ENCODE measurements around the gene PDCD6IP. TPM values are rescaled to one million over a fixed set of nuclear protein-coding genes. Genes with fewer than 3 reads are reported as not detected.

Gene PDCD6IP
- total and polyA plus RNA-seq, 2 of the 13 experiments (the other 11 are each of a cell fraction or from before 2014, with no cell fraction given): 62.5 to 85.6 TPM

DNA sequence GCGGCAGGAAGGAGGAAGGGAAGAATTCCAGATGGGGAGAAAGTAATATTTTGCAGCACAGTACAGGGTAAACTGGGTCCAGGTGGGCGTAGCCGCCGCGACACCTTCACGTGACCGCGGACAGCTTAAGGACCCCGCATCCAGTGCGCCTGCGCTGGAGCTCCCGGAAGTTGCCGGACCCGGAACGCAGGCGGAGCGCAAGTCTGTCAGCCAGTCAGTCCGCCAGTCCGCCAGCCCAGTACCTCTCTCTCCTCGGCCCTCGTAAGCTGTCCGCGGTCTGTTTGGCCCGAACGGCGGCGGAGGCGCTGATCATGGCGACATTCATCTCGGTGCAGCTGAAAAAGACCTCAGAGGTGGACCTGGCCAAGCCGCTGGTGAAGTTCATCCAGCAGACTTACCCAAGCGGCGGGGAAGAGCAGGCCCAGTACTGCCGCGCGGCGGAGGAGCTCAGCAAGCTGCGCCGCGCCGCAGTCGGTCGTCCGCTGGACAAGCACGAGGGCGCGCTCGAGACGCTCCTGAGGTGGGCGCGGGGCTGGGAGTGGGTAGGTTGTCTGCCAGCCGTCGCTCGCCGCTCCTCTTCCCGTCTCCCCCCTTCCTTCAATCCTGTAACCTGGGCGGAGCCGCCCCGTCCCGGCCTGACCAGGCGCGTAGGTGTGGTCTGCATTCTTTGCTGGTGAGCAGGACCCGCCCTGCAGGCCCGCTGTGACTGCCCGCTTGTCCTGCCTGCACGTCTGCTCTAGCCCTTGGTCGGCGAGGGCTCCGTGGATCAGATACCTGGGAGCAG lies at the start of gene PDCD6IP (continued):
- TF ChIP-seq, protein P1, sequence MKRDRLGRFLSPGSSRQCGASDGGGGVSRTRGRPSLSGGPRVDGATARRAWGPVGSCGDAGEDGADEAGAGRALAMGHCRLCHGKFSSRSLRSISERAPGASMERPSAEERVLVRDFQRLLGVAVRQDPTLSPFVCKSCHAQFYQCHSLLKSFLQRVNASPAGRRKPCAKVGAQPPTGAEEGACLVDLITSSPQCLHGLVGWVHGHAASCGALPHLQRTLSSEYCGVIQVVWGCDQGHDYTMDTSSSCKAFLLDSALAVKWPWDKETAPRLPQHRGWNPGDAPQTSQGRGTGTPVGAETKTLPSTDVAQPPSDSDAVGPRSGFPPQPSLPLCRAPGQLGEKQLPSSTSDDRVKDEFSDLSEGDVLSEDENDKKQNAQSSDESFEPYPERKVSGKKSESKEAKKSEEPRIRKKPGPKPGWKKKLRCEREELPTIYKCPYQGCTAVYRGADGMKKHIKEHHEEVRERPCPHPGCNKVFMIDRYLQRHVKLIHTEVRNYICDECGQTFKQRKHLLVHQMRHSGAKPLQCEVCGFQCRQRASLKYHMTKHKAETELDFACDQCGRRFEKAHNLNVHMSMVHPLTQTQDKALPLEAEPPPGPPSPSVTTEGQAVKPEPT (CRISPR knock-in tag; IDR thresholded peaks at IDR 0.05; ENCODE audit: low read depth): no peak
- no peak for TF ChIP-seq ZKSCAN1 (IDR thresholded peaks at IDR 0.05; ENCODE audit: low read length)
- TF ChIP-seq, protein P2, sequence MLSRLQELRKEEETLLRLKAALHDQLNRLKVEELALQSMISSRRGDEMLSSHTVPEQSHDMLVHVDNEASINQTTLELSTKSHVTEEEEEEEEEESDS (CRISPR knock-in tag; IDR thresholded peaks at IDR 0.05; ENCODE audit: borderline replicate concordance): no peak
- no peak for TF ChIP-seq STAT5B (CRISPR knock-in tag; IDR thresholded peaks at IDR 0.05)
- peak; percentile 88 for TF ChIP-seq DMAP1 (CRISPR knock-in tag; IDR thresholded peaks at IDR 0.05)
- TF ChIP-seq, protein P3, sequence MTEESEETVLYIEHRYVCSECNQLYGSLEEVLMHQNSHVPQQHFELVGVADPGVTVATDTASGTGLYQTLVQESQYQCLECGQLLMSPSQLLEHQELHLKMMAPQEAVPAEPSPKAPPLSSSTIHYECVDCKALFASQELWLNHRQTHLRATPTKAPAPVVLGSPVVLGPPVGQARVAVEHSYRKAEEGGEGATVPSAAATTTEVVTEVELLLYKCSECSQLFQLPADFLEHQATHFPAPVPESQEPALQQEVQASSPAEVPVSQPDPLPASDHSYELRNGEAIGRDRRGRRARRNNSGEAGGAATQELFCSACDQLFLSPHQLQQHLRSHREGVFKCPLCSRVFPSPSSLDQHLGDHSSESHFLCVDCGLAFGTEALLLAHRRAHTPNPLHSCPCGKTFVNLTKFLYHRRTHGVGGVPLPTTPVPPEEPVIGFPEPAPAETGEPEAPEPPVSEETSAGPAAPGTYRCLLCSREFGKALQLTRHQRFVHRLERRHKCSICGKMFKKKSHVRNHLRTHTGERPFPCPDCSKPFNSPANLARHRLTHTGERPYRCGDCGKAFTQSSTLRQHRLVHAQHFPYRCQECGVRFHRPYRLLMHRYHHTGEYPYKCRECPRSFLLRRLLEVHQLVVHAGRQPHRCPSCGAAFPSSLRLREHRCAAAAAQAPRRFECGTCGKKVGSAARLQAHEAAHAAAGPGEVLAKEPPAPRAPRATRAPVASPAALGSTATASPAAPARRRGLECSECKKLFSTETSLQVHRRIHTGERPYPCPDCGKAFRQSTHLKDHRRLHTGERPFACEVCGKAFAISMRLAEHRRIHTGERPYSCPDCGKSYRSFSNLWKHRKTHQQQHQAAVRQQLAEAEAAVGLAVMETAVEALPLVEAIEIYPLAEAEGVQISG (CRISPR knock-in tag; IDR thresholded peaks at IDR 0.05): peak; percentile 89
- TF ChIP-seq, protein P4, sequence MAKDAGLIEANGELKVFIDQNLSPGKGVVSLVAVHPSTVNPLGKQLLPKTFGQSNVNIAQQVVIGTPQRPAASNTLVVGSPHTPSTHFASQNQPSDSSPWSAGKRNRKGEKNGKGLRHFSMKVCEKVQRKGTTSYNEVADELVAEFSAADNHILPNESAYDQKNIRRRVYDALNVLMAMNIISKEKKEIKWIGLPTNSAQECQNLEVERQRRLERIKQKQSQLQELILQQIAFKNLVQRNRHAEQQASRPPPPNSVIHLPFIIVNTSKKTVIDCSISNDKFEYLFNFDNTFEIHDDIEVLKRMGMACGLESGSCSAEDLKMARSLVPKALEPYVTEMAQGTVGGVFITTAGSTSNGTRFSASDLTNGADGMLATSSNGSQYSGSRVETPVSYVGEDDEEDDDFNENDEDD (CRISPR knock-in tag; IDR thresholded peaks at IDR 0.05; ENCODE audit: borderline replicate concordance): peak; percentile 54; the same call in 1 of the 2 replicates
- TF ChIP-seq, protein P5, sequence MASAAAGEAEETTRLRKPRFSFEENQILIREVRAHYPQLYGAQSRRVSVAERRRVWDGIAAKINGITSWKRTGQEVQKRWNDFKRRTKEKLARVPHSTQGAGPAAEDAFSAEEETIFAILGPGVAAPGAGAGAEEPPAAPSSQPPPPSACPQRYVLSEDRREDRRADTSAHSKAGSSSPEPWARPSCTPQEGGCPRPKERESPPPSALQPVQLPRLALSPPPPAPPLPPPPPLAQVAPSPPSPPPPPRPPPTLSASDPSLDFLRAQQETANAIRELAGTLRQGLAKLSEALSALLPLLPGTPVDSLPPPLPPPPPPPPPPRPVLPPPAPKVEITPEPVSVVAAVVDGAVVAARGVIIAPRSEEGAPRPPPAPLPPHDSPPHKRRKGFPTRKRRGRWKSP (CRISPR knock-in tag; IDR thresholded peaks at IDR 0.05): peak; percentile 74; the same call in 1 of the 2 replicates
- TF ChIP-seq ZNF713 (CRISPR knock-in tag; IDR thresholded peaks at IDR 0.05): 0 out of 2 replicates have a peak, but pooled peaks have one; percentile 16
- peak; percentile 81; the same call in 1 of the 2 replicates for TF ChIP-seq ZNF550 (CRISPR knock-in tag; IDR thresholded peaks at IDR 0.05; ENCODE audit: borderline replicate concordance)
- TF ChIP-seq NONO (IDR thresholded peaks at IDR 0.05): no peak
- TF ChIP-seq NONO (CRISPR knock-in tag; conservative IDR thresholded peaks at IDR 0.05): peak; percentile 91
- TF ChIP-seq SUZ12 (IDR thresholded peaks at IDR 0.05; ENCODE audit: low read depth, low read length): no peak
- peak; percentile 78; the same call in 1 of the 2 replicates for TF ChIP-seq RNF2 (conservative IDR thresholded peaks at IDR 0.05; ENCODE audit: low read depth)
- TF ChIP-seq MXD4 (CRISPR knock-in tag; IDR thresholded peaks at IDR 0.05): peak; percentile 56; the same call in 1 of the 2 replicates
- TF ChIP-seq, protein P6, sequence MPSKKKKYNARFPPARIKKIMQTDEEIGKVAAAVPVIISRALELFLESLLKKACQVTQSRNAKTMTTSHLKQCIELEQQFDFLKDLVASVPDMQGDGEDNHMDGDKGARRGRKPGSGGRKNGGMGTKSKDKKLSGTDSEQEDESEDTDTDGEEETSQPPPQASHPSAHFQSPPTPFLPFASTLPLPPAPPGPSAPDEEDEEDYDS (CRISPR knock-in tag; IDR thresholded peaks at IDR 0.05): peak; percentile 79
- TF ChIP-seq, protein P7, sequence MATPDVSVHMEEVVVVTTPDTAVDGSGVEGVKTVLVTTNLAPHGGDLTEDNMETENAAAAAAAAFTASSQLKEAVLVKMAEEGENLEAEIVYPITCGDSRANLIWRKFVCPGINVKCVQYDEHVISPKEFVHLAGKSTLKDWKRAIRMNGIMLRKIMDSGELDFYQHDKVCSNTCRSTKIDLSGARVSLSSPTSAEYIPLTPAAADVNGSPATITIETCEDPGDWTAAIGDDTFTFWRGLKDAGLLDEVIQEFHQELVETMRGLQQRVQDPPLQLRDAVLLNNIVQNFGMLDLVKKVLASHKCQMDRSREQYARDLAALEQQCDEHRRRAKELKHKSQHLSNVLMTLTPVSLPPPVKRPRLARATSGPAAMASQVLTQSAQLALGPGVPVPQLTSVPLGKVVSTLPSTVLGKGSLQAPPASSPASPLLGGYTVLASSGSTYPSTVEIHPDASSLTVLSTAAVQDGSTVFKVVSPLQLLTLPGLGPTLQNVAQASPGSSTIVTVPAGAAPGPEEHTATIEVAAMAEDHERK (CRISPR knock-in tag; IDR thresholded peaks at IDR 0.05; ENCODE audit: low read depth): no peak
- TF ChIP-seq, protein P8, sequence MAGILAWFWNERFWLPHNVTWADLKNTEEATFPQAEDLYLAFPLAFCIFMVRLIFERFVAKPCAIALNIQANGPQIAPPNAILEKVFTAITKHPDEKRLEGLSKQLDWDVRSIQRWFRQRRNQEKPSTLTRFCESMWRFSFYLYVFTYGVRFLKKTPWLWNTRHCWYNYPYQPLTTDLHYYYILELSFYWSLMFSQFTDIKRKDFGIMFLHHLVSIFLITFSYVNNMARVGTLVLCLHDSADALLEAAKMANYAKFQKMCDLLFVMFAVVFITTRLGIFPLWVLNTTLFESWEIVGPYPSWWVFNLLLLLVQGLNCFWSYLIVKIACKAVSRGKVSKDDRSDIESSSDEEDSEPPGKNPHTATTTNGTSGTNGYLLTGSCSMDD (CRISPR knock-in tag; IDR thresholded peaks at IDR 0.05): peak; percentile 43
